Activated B cell treated with CpG ODN at 0.5 μM for 24 hours (primary cell): Measurements from ENCODE around the gene TTC7B. TPM values are rescaled to one million over a fixed set of nuclear protein-coding genes. Genes with fewer than 3 reads are reported as not detected.

Experiments
- ATAC-seq: fragments of 200-7000 bp; cut with Tn5 transposase; one replicate; pipeline ENCODE4 v1.10.0; 2021; ENCODE audit warnings: low read depth, mild to moderate bottlenecking, moderate library complexity
- CTCF ChIA-PET: fragments of 350-600 bp; sonication (Branson Sonifier 250); formaldehyde crosslinking; loops from one replicate; lab custom pipeline; 2021; ENCODE audit warnings: antibody characterized with exemption; lab: Charles Lee
- POLR2A ChIA-PET: fragments of 350-600 bp; sonication (Branson Sonifier 250); formaldehyde crosslinking; loops from one replicate; lab custom pipeline; 2021; ENCODE audit warnings: antibody characterized with exemption; lab: Charles Lee
- DNase-seq: peaks from one replicate; pipeline ENCODE4 v3.0.0; 2022
- H3K27ac Mint-ChIP-seq: one replicate; pipeline ENCODE4 v1.8.0; 2020; ENCODE audit warnings: mixed read lengths
- H3K27me3 Mint-ChIP-seq: one replicate; pipeline ENCODE4 v1.8.0; 2021; ENCODE audit warnings: mixed read lengths
- H3K36me3 Mint-ChIP-seq: one replicate; pipeline ENCODE4 v1.8.0; 2021; ENCODE audit warnings: low read depth, mixed read lengths
- H3K4me1 Mint-ChIP-seq: one replicate; pipeline ENCODE4 v1.8.0; 2021; ENCODE audit warnings: mixed read lengths
- H3K4me3 Mint-ChIP-seq: one replicate; pipeline ENCODE4 v1.8.0; 2020; ENCODE audit warnings: mild to moderate bottlenecking, mixed read lengths
- H3K9me3 Mint-ChIP-seq: one replicate; pipeline ENCODE4 v1.8.0; 2020; ENCODE audit warnings: mixed read lengths
- CTCF ChIP-seq: fragments of 200-600 bp; IDR thresholded peaks from one replicate; pipeline ENCODE4 v1.8.0; 2022; ENCODE audit warnings: antibody characterized with exemption, mild to moderate bottlenecking
- intact Hi-C: fragments of 100-400 bp; cut with micrococcal nuclease; formaldehyde crosslinking; loops from one replicate; pipeline ENCODE4 v1.15.1; 2024
- total RNA-seq: library from RNA; stranded (reverse); gene quantifications from 2 replicates; pipeline ENCODE4 v1.2.3, GENCODE V29; 2022

The TTC7B gene
- total RNA-seq, 1 donor from 2014 or later, result 1.9 TPM

DNA sequence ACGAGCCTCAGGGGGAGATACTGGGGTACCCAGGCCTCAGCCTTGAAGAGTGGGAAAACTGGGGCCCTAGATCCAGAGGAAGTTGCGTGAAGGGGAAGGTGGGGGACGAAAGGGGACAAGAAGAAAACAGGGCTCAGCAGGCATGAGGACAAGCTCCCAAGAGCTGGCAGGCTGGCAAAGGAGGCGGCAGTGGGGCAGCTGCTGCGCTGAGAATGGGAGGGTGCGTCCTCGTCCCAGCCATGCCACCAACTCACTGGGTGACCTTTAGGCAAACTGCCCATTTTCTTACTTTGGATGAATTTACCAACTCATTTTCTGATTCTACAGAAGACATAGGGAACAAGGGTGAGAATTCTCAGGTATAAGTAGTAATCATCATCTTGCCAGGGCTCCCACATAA lies 133.6 kb downstream of the TTC7B start:
- intact Hi-C loops, result no loop called here
- H3K4me1 Mint-ChIP-seq, result no peaks in the 10 kb centered on the region
- no peak overlapping the region for H3K27ac Mint-ChIP-seq
- no peaks in the 10 kb centered on the region for H3K36me3 Mint-ChIP-seq
- DNase-seq (no peak), ATAC-seq (no peak)
- POLR2A ChIA-PET, result no interaction called here
- CTCF ChIA-PET, result no interaction called here
- no peak overlapping the region for H3K4me3 Mint-ChIP-seq
- no peak for TF ChIP-seq CTCF
- no peaks in the 10 kb centered on the region for H3K9me3 Mint-ChIP-seq
- peaks cover 6% of the 10 kb centered on the region for H3K27me3 Mint-ChIP-seq

DNA sequence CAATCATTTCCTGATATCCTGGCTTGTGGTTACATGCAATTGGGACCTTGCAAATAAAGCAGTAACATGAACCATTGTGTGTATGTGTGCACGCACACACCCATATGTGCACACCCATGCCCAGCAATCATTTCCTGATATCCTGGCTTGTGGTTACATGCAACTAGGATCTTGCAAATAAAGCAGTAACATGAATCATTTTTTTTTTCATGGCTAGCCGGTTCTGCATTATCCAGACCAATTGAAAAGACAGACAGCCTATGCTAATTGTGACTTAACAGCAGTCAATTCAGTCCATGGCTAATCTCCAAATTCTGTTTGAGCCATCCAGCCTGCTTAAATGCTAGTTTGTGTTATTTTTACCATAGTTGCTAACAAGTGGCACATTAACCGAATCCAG lies 134.3 kb downstream of the TTC7B start:
- intact Hi-C loops, result no loop called here
- Mint-ChIP-seq H3K36me3 (no peaks in the 10 kb centered on the region), H3K4me3 (no peak overlapping the region), H3K27me3 (peaks cover 5% of the 10 kb centered on the region), H3K27ac (no peak overlapping the region), H3K9me3 (no peaks in the 10 kb centered on the region), H3K4me1 (no peaks in the 10 kb centered on the region)
- ATAC-seq (no peak), DNase-seq (no peak)
- ChIA-PET POLR2A (no interaction called here), CTCF (no interaction called here)
- no peak for TF ChIP-seq CTCF

GRCh38 chr14:90678846-90679362 lies 137.3 kb downstream of the TTC7B start:
- ATAC-seq (no peak), DNase-seq (no peak)
- CTCF ChIA-PET, result no interaction called here
- no peak overlapping the region for H3K4me3 Mint-ChIP-seq
- intact Hi-C loops, result no loop called here
- H3K4me1 Mint-ChIP-seq, result no peaks in the 10 kb centered on the region
- H3K27me3 Mint-ChIP-seq, result no peaks in the 10 kb centered on the region
- POLR2A ChIA-PET, result no interaction called here
- no peak for TF ChIP-seq CTCF
- H3K9me3 Mint-ChIP-seq, result no peaks in the 10 kb centered on the region
- H3K36me3 Mint-ChIP-seq, result no peaks in the 10 kb centered on the region
- H3K27ac Mint-ChIP-seq, result no peak overlapping the region

DNA sequence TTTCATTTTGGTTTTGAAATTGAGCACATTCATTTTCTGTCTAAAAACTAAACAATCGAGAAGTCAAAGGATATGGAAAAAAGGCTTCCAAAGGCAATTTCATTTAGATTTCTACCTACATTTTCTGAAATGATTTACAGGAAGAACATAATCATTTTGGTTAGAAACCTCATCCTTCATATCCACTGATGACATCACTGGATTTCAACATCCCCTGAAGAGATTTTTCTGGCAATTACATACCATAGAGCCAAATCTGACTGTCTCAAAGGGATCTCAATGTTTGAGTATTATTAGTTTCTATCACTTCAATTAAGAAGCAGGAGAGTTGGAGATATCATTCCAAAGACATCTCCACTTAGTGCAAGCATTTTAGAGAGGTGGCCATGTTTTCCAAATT lies 137.8 kb downstream of the TTC7B start:
- no peak for TF ChIP-seq CTCF
- H3K27ac Mint-ChIP-seq, result no peak overlapping the region
- intact Hi-C loops, result no loop called here
- CTCF ChIA-PET, result no interaction called here
- H3K36me3 Mint-ChIP-seq, result no peaks in the 10 kb centered on the region
- no peaks in the 10 kb centered on the region for H3K9me3 Mint-ChIP-seq
- no peak overlapping the region for H3K4me3 Mint-ChIP-seq
- no peak for DNase-seq
- no peaks in the 10 kb centered on the region for H3K27me3 Mint-ChIP-seq
- ATAC-seq, result no peak
- POLR2A ChIA-PET, result no interaction called here
- H3K4me1 Mint-ChIP-seq, result no peaks in the 10 kb centered on the region

GRCh38 chr14:90677484-90678050 lies 138.7 kb downstream of the TTC7B start:
- no peak overlapping the region for H3K27ac Mint-ChIP-seq
- no peak for TF ChIP-seq CTCF
- no peaks in the 10 kb centered on the region for H3K36me3 Mint-ChIP-seq
- no peak for ATAC-seq
- ChIA-PET POLR2A (no interaction called here), CTCF (no interaction called here)
- intact Hi-C loops, result no loop called here
- no peak overlapping the region for H3K4me3 Mint-ChIP-seq
- H3K9me3 Mint-ChIP-seq, result no peaks in the 10 kb centered on the region
- DNase-seq, result no peak
- no peaks in the 10 kb centered on the region for H3K27me3 Mint-ChIP-seq
- H3K4me1 Mint-ChIP-seq, result no peaks in the 10 kb centered on the region
